Activated CD8-positive, alpha-beta memory T cell treated with anti-CD3 and anti-CD28 coated beads for 4 hours (primary cell): ENCODE results near the gene ZNF70.

ENCODE experiments used
- DNase-seq, 2 donors: peaks; one replicate each; pipeline ENCODE4 v3.0.0-alpha.2; 2020; ENCODE audit warnings: low read depth in 2 of 2

Gene ZNF70

DNA sequence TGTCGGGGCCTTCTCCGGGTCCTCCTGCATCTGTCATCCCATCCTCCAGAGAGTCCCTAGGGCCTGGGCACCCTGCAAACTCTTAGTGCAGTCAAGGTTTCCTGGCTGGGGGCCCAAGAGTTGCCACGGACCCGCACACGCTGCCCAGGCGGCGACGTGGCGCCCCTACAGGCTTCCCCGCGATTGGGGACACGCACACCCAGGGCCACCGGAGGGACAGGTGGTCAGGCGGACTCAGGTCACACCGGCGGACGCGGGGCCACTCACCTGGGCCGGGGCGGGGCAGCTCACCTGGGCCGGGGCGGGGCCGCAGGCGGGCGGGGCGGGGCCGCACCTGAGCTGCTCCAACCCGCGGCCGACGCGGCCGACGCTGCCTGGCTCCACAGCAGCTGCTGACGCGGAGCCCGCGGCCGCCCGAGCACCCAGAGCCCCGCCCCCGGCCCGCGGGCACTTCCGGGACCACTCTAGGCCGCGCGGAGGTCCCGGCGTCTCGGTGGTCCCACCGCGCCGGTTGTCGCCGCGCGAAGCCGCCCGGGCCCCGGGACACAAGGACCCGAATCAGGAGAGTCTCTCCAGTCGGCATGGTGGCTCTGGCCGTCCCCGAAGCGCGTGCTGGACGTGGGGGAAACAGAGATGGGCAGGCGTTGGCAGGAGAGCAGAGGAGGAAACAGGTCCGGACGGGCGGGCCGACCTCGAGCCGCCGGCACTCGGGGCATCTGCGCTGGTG is at the start of gene ZNF70:
Gene ZNF70, minus strand, starts transcription at position 399 of the 727 bp plus-strand sequence. CDS start 5,972 bp downstream, outside the sequence.
- peak; percentile 66 to 71 for DNase-seq

DNA sequence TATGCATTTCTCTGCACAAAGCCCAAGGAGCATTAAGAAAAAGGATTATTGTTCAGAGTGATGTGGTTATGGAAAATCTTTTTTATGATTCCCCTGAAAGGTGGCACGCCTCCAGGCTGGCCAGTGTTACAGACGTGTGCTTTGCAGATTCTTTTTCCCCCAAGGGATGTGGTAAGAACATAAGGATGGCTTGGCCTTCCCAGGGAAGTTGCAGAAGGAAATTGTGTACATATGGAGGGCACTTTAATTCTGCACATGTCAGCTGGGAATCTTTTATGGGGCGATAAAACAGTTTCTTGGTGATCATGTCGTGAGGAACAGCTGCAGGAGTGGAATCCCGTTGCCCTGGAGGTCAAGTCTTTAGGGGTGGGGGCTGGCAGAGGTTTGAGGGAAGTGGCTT is 45.5 kb upstream of the ZNF70 start:
- DNase-seq, result no peak

DNA sequence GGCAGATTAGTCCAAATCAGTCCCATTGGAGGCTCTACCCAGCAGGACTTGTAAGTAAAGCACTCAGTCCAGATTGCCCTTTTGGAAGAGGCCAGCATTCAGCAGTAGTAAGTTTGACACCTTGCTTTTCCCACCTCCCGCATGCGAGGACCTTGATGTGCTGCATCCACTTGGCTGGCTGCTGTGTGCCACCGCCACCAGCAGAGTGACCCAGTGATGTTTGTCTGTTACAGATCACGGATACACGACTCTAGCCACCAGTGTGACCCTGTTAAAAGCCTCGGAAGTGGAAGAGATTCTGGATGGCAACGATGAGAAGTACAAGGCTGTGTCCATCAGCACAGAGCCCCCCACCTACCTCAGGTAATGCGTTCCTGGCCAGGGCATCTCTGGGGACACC is 42.4 kb upstream of the ZNF70 start:
- DNase-seq, result no peak

DNA sequence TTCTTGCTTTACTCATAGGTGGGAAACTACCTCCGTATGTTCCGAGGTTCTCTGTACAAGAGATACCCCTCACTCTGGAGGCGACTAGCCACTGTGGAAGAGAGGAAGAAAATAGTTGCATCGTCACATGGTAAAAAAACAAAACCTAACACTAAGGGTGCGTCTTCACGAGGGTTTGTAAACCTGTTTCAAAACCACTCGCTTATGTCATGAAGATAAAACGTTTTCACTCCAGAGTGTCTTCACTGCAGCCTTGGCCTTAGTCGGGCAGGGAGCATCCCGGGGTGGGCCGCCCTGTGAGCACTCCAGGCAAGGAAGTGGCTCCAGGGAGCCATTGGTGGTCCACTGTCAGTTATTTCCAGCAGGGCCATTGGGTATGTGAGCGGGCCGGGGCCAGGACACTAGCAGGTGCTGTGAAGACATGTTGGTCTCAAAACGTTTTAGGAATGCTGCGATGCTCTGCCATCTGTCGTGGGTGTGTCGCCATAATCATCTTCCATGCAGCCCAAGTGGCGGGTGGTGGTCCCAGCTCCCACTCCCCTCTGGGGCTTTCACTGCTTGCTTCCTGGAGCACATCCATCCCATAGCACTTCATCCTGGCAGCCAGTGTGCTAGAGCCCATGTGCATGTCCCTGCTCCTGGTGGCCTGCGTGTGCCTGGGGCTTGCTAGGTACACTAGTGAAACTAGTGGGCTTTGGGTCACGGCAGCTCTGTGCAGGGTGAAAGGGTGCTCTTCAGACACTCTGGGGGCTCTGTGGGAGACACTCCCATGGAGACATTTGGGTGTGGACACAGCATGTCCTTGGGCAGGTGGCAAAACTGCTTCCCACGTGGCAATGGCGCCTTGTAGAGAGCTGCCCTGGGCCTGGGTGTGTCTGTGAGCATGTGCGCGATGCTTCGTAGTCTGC is 41.1 kb upstream of the ZNF70 start:
- no peak for DNase-seq

DNA sequence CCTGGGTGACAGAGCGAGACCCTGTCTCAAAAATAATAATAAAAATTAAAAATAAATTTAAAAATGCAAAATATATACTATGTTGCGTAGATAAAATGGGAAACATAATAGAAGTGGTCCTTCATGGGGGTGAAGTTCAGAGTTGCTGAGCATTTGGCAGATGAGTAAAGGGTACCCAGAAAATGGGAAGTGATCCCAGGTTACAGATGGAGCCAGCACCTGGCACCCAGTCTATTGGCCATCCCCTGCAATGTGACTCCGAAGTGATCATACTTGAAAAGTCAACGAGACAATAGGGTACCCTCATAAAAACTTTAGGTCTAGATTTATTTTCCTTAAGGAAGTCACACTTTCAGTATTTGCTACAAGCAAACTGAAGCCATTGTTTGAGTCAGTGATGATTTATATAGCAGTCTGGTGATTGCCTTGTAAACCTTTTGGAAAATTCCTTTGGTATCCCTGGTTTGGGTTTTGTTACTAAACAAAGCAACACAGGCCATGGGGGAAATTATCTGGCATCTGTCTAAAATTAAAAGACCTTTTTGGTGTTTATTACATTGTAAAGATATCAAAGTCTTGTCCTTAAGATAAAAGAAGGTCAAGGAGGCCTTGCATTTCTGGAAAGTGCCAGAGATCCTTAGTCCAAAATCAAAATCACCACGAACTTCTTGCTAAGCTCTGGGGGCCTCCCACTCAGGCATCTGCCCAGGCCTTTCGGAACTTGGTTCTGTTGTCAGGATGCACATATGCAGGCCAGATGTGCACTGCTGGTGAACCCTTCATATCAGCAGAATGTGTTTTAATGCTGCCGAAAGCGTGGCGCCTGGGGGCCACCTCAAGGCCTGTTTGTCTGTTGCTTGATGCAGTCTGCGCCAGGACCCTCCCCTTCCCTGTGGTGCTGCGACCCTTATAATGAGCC is 40.2 kb upstream of the ZNF70 start:
- DNase-seq, result no peak

DNA sequence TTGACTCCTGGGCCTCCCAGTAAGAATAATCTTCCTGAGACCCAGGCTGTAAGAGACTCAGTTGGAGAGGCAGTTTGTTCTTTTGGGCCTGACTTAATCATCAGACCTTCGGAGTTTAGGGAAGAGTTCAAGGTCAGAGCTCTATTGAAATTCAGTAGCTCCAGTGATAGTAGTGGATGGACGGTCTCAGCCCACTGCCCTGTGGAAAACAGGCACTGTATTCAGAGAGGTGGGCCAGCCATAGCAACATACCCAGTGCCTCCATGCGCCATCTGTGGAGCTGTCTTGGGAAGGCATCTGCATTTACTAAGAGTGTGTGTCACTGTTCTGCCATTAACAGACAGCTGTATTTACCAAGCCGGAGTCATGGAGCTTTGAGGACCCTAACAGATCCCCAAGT is 38.7 kb upstream of the ZNF70 start:
- DNase-seq, result no peak

DNA sequence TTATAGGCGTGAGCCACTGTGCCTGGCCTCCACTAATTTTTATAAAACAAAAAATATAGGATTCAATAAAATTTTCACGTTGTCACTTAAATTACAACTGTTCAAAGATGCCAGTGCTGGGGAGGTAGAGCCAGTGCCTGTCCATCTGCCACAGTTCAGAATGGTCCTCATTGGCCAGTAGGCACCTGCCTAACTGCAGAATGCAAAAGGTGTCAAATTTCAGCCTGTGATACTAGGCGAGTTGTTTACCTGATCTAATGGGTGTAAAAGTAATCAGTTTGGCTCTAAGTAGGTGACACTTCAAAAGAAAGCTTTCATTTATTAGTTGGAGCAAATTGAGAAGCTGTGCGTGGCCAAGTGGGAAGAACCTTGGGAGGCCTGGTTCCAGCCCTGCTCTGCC is 38.2 kb upstream of the ZNF70 start:
- no peak for DNase-seq

DNA sequence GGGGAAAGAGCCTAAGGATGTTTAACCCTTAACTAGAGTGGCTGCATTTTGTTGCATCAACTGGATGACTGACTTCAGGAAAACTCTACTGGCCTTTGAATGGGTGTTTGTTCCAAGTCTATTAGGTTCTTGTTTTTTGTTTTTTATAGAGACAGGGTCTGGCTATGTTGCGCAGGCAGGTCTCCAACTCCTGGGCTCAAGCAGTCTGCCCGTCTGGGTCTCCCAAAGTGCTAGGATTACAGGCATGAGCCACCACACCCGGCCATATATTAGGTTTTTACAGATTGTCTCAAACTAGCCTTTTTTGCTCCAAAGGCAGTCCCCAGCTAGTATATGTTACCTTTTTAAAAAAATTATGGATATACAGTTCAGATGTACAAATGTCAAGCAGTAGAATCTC is 37.0 kb upstream of the ZNF70 start:
- DNase-seq, result no peak

DNA sequence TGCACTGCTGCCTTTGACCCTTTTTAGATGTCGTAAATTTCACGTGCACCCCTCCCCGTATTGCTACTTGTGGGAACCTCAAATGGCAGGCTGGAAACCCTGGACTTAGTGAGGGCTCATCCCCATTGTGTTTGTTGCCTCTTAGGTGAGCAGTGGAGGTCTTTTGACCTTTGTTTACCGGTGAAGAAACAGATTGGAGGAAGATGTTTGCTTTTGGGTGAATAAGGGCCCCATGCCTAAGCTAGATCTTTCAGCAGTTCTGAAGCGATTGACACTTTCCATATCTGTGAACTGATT is 36.6 kb upstream of the ZNF70 start:
- DNase-seq, result no peak

DNA sequence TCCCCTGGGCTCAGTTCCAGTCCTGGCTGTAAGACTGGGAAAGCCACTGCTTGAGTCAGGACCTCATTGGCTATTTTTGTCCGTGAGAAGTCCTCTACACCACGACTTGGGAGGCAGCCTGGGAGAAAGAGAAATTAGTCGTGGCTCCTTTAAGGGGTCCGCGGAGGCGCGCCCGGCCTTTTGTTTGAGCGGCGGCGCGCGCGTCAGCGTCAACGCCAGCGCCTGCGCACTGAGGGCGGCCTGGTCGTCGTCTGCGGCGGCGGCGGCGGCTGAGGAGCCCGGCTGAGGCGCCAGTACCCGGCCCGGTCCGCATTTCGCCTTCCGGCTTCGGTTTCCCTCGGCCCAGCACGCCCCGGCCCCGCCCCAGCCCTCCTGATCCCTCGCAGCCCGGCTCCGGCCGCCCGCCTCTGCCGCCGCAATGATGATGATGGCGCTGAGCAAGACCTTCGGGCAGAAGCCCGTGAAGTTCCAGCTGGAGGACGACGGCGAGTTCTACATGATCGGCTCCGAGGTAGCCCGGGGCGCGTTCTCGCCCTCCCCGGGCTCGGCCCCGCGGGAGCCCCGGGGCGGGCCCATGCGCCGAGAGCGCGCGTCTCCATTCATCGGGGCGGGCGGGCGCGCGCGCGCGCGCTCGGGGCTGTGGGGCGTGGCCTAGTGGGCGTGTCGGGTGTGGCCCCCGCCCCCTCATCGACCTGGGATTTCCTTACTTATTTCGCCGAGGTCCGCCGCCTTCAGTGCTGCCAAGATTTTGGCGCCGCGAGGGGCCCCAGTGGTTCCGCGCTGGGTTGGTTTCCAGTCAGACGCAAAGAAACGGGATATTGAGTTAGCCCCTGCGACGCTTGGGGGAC is 36.1 kb upstream of the ZNF70 start, which contains the start of gene SMARCB1:
Gene SMARCB1, plus strand, starts transcription at position 215 of the 848 bp plus-strand sequence. Its CDS starts 204 bp downstream, at position 419.
- peak; percentile 77 to 81 for DNase-seq

DNA sequence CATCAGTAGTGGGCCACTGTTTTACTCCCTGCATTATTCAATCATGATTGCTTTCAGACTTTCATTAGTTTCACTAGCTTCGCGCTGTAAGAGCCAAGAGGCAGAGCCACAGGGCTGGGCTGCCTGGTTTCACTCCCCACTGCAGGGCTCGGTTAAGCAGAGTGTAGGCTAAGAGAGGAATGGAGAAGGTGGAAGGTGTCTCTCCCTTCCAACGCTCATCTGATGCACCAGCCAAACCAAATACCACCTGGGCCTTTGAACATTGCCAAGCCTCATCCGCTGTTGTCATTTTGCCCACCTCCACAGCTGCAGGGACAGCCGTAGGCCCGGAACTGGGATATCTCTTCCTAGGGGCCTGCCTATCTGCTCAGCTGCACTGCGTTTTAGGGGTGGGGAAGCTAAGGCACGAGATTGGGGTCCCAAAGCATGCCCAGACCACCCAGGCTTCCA is 35.4 kb upstream of the ZNF70 start:
- DNase-seq, result no peak

DNA sequence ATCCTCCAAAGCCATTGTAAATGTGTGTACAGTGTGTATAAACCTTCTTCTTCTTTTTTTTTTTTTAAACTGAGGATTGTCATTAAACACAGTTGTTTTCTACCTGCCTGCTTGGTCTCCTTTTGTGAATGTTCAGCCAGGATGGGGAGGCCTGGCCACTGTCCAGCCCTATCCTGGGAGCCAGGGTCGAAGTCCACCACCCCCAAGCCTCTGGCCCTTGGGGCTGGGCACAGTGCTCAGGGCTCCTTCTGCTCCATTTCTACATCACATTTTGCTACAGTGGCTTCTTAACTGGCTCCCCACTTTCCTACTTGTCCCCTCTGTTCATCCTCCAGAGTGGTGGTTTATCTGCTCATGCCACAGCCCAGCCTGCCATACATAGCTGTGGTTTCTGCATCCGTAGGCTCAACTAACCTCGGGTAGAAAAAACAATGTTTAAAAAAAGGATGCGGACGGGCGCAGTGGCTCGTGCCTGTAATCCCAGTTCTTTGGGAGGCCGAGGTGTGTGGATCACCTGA is 33.4 kb upstream of the ZNF70 start:
- DNase-seq, result no peak

DNA sequence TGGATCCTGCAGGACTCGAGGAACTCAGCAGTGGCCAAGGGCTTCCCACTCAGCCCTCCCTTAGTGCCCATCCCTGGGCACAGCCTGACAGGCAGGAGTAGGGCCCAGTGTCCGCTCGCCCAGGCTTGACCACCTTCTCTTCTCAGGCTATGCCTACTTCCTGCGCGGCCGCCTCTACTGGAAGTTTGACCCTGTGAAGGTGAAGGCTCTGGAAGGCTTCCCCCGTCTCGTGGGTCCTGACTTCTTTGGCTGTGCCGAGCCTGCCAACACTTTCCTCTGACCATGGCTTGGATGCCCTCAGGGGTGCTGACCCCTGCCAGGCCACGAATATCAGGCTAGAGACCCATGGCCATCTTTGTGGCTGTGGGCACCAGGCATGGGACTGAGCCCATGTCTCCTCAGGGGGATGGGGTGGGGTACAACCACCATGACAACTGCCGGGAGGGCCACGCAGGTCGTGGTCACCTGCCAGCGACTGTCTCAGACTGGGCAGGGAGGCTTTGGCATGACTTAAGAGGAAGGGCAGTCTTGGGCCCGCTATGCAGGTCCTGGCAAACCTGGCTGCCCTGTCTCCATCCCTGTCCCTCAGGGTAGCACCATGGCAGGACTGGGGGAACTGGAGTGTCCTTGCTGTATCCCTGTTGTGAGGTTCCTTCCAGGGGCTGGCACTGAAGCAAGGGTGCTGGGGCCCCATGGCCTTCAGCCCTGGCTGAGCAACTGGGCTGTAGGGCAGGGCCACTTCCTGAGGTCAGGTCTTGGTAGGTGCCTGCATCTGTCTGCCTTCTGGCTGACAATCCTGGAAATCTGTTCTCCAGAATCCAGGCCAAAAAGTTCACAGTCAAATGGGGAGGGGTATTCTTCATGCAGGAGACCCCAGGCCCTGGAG is 32.6 kb upstream of the ZNF70 start:
- no peak for DNase-seq

DNA sequence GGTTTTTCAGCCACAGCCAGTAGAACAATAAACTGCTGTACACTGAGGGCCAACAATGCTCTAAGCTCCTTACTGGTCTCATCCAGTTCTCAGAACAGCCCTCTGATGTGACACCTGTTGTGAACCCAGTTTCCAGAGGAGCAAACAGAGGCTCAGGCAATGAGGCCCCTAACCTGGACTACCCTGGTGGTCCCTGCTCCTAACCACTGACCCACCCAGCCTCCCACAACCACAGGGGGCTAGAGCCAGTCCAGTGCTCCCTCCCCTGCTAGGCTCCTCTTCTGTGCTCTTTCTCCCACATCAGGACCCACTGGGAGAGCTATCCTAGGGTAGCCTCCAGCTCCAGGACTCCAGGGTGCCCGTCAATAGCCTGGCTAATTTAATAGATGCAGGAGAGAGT is 31.8 kb upstream of the ZNF70 start:
- no peak for DNase-seq

DNA sequence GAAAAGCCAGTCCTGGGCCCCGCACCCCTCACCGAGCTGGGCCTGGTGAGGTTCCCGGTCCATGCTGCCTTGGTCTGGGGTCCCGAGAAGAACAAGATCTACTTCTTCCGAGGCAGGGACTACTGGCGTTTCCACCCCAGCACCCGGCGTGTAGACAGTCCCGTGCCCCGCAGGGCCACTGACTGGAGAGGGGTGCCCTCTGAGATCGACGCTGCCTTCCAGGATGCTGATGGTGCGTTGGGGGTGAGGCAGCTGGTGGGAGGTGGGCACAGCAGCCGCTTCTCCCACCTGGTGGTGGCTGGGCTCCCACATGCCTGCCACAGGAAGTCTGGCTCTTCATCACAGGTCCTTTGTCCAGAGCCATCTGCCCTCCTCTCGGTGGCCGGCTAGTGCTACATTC is 31.3 kb upstream of the ZNF70 start:
- DNase-seq, result no peak

DNA sequence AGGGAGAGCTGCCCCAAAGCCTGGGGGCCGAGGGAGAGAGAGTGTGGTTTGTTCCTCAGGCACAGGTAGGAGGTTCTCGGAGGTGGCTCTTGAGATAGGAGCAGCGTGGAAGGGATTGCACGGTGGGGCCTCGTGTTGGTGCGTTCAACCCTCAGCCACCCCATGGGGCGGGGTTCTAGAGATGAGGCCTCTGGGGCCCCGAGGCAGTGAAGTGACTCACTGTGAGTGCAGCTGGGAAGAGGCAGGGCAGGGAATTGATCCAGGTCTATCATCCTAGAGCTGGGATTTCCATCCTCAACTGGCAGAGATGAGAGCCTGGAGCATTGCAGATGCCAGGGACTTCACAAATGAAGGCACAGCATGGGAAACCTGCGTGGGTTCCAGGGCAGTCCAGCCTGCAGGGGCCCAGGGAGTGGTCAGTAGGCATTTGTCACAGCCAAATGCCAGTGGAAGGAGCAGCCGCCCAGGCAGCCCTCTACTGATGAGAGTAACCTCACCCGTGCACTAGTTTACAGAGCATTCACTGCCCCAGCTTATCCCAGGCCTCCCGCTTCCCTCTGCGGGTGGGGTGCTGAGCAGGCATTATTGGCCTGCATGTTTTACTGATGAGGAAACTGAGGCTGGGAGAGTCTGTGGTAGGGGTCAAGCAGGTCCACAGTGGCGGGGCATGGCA is 30.7 kb upstream of the ZNF70 start:
- no peak for DNase-seq

DNA sequence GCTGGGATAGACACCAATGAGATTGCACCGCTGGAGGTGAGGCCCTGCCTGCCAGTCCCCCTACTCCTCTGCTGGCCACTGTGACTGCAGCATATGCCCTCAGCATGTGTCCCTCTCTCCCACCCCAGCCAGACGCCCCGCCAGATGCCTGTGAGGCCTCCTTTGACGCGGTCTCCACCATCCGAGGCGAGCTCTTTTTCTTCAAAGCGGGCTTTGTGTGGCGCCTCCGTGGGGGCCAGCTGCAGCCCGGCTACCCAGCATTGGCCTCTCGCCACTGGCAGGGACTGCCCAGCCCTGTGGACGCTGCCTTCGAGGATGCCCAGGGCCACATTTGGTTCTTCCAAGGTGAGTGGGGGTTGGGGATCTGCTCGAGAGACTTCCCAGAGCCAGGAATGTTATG is 30.2 kb upstream of the ZNF70 start:
- DNase-seq, result no peak

DNA sequence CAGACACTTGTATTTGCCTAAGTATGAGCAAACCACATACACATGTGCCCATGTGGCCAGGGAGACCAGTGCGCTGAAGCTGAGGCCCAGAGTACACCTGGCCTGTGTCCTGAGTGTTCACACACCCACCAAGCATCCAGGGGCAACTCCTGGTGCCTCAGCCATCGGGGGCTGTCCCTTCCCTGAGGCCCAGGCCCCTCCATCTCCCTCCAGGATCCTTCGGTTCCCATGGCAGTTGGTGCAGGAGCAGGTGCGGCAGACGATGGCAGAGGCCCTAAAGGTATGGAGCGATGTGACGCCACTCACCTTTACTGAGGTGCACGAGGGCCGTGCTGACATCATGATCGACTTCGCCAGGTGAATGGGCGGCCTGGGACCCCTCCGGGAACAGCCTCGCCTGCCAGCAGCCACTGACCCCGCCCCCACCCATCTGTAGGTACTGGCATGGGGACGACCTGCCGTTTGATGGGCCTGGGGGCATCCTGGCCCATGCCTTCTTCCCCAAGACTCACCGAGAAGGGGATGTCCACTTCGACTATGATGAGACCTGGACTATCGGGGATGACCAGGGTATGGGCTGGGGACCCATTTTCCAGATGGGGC is 29.3 kb upstream of the ZNF70 start:
- DNase-seq, result no peak

DNA sequence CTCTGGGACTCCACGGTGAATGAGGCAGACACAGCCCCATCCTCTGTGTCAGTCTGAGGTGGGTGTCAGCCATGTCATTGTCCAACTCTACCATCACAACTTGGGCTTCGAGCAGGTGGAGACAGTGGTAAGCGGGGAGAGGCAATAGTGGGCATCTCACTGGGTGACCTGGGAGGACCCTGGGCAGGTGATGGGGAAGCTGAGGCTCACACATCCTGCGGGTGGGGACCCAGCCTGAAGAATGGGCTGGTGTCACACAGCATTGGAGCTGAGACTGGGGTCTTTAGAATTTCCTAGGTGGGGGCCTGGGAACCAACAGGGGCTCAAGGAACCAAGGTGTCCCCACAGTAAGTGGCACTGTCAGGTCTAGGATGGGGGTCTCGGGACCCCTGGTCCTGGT is 28.8 kb upstream of the ZNF70 start:
- DNase-seq, result no peak
